ENCODE measurements around the gene AIFM2.

- TF ChIP-seq, protein P1, sequence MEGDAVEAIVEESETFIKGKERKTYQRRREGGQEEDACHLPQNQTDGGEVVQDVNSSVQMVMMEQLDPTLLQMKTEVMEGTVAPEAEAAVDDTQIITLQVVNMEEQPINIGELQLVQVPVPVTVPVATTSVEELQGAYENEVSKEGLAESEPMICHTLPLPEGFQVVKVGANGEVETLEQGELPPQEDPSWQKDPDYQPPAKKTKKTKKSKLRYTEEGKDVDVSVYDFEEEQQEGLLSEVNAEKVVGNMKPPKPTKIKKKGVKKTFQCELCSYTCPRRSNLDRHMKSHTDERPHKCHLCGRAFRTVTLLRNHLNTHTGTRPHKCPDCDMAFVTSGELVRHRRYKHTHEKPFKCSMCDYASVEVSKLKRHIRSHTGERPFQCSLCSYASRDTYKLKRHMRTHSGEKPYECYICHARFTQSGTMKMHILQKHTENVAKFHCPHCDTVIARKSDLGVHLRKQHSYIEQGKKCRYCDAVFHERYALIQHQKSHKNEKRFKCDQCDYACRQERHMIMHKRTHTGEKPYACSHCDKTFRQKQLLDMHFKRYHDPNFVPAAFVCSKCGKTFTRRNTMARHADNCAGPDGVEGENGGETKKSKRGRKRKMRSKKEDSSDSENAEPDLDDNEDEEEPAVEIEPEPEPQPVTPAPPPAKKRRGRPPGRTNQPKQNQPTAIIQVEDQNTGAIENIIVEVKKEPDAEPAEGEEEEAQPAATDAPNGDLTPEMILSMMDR (IDR thresholded peaks at IDR 0.05), result no peak
- no peak for TF ChIP-seq POLR2A (IDR thresholded peaks at IDR 0.05)
These were observed 5.6 kb upstream of the AIFM2 start for GRCh38 chr10:70137927-70138883.
